D341Med (cell line): ENCODE results near the gene GTPBP3.
"Not testable (repeated sequence)": the region's sequence is repeated elsewhere in the genome, so short reads cannot be mapped to it uniquely, and the experiment has no call there.

Experiments
- DNase-seq: peaks from one replicate; pipeline ENCODE4 v3.0.0; 2012; ENCODE audit warnings: low spot score

Gene GTPBP3

GRCh38 chr19:17336872-17337674 lies at the start of gene GTPBP3:
TSS of gene GTPBP3 (plus strand) at chr19:17337553. CDS start at chr19:17337612, 59 bp downstream.
- peak; percentile 94 for DNase-seq

- peak; percentile 75 for DNase-seq
Observed at GRCh38 chr19:17289489-17289888, 47.9 kb upstream of the GTPBP3 start.

GRCh38 chr19:17292301-17293074 lies 44.9 kb upstream of the GTPBP3 start:
- DNase-seq, result peak; percentile 82

GRCh38 chr19:17293605-17294004 lies 43.7 kb upstream of the GTPBP3 start:
- DNase-seq, result no peak

GRCh38 chr19:17294051-17294891 lies 43.1 kb upstream of the GTPBP3 start:
- peak; percentile 72 for DNase-seq

GRCh38 chr19:17295551-17295950 lies 41.8 kb upstream of the GTPBP3 start:
- DNase-seq, result not testable (repeated sequence)

- DNase-seq, result no peak
Observed at GRCh38 chr19:17296273-17296672, 41.1 kb upstream of the GTPBP3 start.

GRCh38 chr19:17296976-17297375 lies 40.4 kb upstream of the GTPBP3 start:
- DNase-seq, result no peak

- DNase-seq, result no peak
Observed at GRCh38 chr19:17300992-17301619, 36.2 kb upstream of the GTPBP3 start.

- no peak for DNase-seq
Observed at GRCh38 chr19:17302391-17303166, 34.8 kb upstream of the GTPBP3 start.

GRCh38 chr19:17303167-17303939 lies 34.0 kb upstream of the GTPBP3 start, which contains the start of gene ABHD8:
TSS of gene ABHD8 (minus strand) at chr19:17303425. CDS start at chr19:17301616, 1,809 bp downstream.
- peak; percentile 96 for DNase-seq

GRCh38 chr19:17303940-17304267 lies 33.4 kb upstream of the GTPBP3 start:
- DNase-seq, result no peak

GRCh38 chr19:17304386-17305215 lies 32.8 kb upstream of the GTPBP3 start:
- no peak for DNase-seq

- DNase-seq, result no peak
Observed at GRCh38 chr19:17305216-17305516, 32.2 kb upstream of the GTPBP3 start.

GRCh38 chr19:17305517-17306284 lies 31.7 kb upstream of the GTPBP3 start, which contains the start of gene MRPL34:
TSS of gene MRPL34 (plus strand) at chr19:17305872. CDS start at chr19:17305893, 21 bp downstream.
- DNase-seq, result peak; percentile 91

GRCh38 chr19:17306285-17306714 lies 31.1 kb upstream of the GTPBP3 start:
- DNase-seq, result no peak

- no peak for DNase-seq
Observed at GRCh38 chr19:17307876-17308377, 29.4 kb upstream of the GTPBP3 start.
